ENCODE data around the gene SMCO3. TPM values are rescaled to one million over a fixed set of nuclear protein-coding genes. Genes with fewer than 3 reads are reported as not detected.

SMCO3 gene
- total and polyA plus RNA-seq, 10 of the 15 experiments (the other 5 are each of a cell fraction or from before 2014, with no cell fraction given) = 0.05 to 0.35 (median 0.10) TPM; not detected in 6

DNA sequence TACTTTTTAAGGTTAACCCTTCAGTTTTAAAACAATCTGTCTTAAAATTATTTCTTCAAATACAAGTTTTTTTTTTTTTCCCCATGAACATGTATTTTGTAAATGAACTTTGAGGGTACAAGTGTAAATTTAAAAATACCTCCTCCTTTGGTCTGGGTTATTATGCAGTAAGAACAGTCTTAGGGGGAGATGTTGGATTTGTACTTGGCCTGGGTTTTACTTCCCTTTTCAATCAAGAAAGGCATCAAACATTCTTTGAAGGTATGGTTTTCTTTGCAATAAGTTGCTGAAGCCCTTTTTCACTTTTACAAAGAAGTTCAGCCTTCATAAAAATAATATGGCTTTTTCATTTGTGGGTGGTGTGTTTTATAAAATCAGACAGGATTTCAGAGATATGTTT, 31.2 kb downstream of the SMCO3 start (continued):
- TF ChIP-seq STAT1 (conservative IDR thresholded peaks at IDR 0.05) (no peak), HDGF (IDR thresholded peaks at IDR 0.05) (no peak), HDAC2 (IDR thresholded peaks at IDR 0.05) (no peak), E2F4 (IDR thresholded peaks at IDR 0.05; ENCODE audit: low read depth, low read length) (no peak), BACH1 (IDR thresholded peaks at IDR 0.05; ENCODE audit: borderline replicate concordance) (no peak), SMAD5 (IDR thresholded peaks at IDR 0.05; ENCODE audit: low read depth) (no peak), RUNX3 (IDR thresholded peaks at IDR 0.05; ENCODE audit: low read length) (0 out of 2 replicates have a peak, but pooled peaks have one; percentile 18), NR2F1 (conservative IDR thresholded peaks at IDR 0.05) (no peak), WRNIP1 (IDR thresholded peaks at IDR 0.05; ENCODE audit: borderline replicate concordance, low read depth, low read length) (no peak), RAD21 (IDR thresholded peaks at IDR 0.05; ENCODE audit: insufficient read depth, low read depth, low read length) (no peak), MYB (IDR thresholded peaks at IDR 0.05; ENCODE audit: borderline replicate concordance, low read depth, low read length) (no peak), JUNB (IDR thresholded peaks at IDR 0.05) (0 out of 2 replicates have a peak, but pooled peaks have one; percentile 10), CHD2 (IDR thresholded peaks at IDR 0.05; ENCODE audit: borderline replicate concordance, low read depth, low read length) (no peak), SMARCA5 (IDR thresholded peaks at IDR 0.05) (peak; percentile 43; the same call in 1 of the 2 replicates), TCF3 (IDR thresholded peaks at IDR 0.05; ENCODE audit: borderline replicate concordance, insufficient read depth, low read depth, low read length) (no peak), POLR2AphosphoS5 (IDR thresholded peaks at IDR 0.05; ENCODE audit: low read length) (no peak), CBX3 (IDR thresholded peaks at IDR 0.05; ENCODE audit: borderline replicate concordance, low read depth) (no peak), HDAC6 (IDR thresholded peaks at IDR 0.05; ENCODE audit: unreplicated experiment) (no peak), ZNF274 (IDR thresholded peaks at IDR 0.05; ENCODE audit: insufficient read depth, insufficient read length) (no peak), MTA2 (IDR thresholded peaks at IDR 0.05; ENCODE audit: low read depth) (peak; percentile 15; the same call in 1 of the 2 replicates)
- TF ChIP-seq, protein P1, sequence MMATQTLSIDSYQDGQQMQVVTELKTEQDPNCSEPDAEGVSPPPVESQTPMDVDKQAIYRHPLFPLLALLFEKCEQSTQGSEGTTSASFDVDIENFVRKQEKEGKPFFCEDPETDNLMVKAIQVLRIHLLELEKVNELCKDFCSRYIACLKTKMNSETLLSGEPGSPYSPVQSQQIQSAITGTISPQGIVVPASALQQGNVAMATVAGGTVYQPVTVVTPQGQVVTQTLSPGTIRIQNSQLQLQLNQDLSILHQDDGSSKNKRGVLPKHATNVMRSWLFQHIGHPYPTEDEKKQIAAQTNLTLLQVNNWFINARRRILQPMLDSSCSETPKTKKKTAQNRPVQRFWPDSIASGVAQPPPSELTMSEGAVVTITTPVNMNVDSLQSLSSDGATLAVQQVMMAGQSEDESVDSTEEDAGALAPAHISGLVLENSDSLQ (IDR thresholded peaks at IDR 0.05) = peak; percentile 11; the same call in 1 of the 2 replicates
- TF ChIP-seq, protein P2, sequence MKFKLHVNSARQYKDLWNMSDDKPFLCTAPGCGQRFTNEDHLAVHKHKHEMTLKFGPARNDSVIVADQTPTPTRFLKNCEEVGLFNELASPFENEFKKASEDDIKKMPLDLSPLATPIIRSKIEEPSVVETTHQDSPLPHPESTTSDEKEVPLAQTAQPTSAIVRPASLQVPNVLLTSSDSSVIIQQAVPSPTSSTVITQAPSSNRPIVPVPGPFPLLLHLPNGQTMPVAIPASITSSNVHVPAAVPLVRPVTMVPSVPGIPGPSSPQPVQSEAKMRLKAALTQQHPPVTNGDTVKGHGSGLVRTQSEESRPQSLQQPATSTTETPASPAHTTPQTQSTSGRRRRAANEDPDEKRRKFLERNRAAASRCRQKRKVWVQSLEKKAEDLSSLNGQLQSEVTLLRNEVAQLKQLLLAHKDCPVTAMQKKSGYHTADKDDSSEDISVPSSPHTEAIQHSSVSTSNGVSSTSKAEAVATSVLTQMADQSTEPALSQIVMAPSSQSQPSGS (IDR thresholded peaks at IDR 0.05; ENCODE audit: low read length) = peak; percentile 39; the same call in 1 of the 2 replicates
- TF ChIP-seq, protein P3, sequence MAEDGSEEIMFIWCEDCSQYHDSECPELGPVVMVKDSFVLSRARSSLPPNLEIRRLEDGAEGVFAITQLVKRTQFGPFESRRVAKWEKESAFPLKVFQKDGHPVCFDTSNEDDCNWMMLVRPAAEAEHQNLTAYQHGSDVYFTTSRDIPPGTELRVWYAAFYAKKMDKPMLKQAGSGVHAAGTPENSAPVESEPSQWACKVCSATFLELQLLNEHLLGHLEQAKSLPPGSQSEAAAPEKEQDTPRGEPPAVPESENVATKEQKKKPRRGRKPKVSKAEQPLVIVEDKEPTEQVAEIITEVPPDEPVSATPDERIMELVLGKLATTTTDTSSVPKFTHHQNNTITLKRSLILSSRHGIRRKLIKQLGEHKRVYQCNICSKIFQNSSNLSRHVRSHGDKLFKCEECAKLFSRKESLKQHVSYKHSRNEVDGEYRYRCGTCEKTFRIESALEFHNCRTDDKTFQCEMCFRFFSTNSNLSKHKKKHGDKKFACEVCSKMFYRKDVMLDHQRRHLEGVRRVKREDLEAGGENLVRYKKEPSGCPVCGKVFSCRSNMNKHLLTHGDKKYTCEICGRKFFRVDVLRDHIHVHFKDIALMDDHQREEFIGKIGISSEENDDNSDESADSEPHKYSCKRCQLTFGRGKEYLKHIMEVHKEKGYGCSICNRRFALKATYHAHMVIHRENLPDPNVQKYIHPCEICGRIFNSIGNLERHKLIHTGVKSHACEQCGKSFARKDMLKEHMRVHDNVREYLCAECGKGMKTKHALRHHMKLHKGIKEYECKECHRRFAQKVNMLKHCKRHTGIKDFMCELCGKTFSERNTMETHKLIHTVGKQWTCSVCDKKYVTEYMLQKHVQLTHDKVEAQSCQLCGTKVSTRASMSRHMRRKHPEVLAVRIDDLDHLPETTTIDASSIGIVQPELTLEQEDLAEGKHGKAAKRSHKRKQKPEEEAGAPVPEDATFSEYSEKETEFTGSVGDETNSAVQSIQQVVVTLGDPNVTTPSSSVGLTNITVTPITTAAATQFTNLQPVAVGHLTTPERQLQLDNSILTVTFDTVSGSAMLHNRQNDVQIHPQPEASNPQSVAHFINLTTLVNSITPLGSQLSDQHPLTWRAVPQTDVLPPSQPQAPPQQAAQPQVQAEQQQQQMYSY (CRISPR knock-in tag; IDR thresholded peaks at IDR 0.05) = no peak
- TF ChIP-seq, protein P4, sequence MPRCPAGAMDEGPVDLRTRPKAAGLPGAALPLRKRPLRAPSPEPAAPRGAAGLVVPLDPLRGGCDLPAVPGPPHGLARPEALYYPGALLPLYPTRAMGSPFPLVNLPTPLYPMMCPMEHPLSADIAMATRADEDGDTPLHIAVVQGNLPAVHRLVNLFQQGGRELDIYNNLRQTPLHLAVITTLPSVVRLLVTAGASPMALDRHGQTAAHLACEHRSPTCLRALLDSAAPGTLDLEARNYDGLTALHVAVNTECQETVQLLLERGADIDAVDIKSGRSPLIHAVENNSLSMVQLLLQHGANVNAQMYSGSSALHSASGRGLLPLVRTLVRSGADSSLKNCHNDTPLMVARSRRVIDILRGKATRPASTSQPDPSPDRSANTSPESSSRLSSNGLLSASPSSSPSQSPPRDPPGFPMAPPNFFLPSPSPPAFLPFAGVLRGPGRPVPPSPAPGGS (IDR thresholded peaks at IDR 0.05; ENCODE audit: borderline replicate concordance, insufficient read depth, low read depth, low read length, poor library complexity, severe bottlenecking) = no peak
